Tibial nerve (tissue), 4 donors: Measurements from ENCODE around the gene PCNX2. TPM values are rescaled to one million over a fixed set of nuclear protein-coding genes. Genes with fewer than 3 reads are reported as not detected.

Experiments used
- DNase-seq, 2 donors: peaks; one replicate each; pipeline ENCODE4 v3.0.0-alpha.2; 2019; ENCODE audit warnings: low spot score in 2 of 2
- H3K27ac ChIP-seq, 4 donors: fragments of 200-600 bp; sonication (generic) in 3 of 4; one replicate each; pipeline ENCODE4 v1.5.1; 2017 to 2019; ENCODE audit warnings: mild to moderate bottlenecking in 1 of 4
- H3K27me3 ChIP-seq, 2 donors: fragments of 200-600 bp; sonication (generic) in 1 of 2; one replicate each; pipeline versions ENCODE4 v1.5.1 to v1.6.0; 2017 to 2019
- H3K36me3 ChIP-seq, 3 donors: fragments of 200-600 bp; sonication (generic); one replicate each; pipeline ENCODE4 v1.5.1; 2018 to 2019
- H3K4me1 ChIP-seq, 4 donors: fragments of 200-600 bp; sonication (generic) in 3 of 4; one replicate each; pipeline ENCODE4 v1.5.1; 2017 to 2019
- H3K4me3 ChIP-seq, 4 donors: fragments of 200-600 bp; sonication (generic) in 3 of 4; one replicate each; pipeline ENCODE4 v1.5.1; 2017 to 2019; ENCODE audit warnings: mild to moderate bottlenecking in 1 of 4, moderate library complexity in 1 of 4
- H3K9me3 ChIP-seq, 4 donors: fragments of 200-600 bp; sonication (generic) in 3 of 4; one replicate each; pipeline ENCODE4 v1.5.1; 2017 to 2019
- EP300 ChIP-seq, 2 donors: sonication (generic); formaldehyde crosslinking; IDR thresholded peaks; one replicate each; pipeline ENCODE4 v1.6.1; 2017; ENCODE audit warnings: antibody characterized with exemption in 2 of 2, mild to moderate bottlenecking in 1 of 2
- POLR2A ChIP-seq, 2 donors: fragments of 450-650 bp; IDR thresholded peaks; one replicate each; pipeline ENCODE4 v1.6.1; 2017; ENCODE audit warnings: antibody characterized with exemption in 2 of 2, mild to moderate bottlenecking in 2 of 2, moderate library complexity in 2 of 2
- WGBS, 2 donors: methylation state at CpG; one replicate each; pipeline ENCODE4 v1.1.5; 2018; 5-methylcytosine and 5-hydroxymethylcytosine counted together
- total RNA-seq, 4 donors: library from RNA; depleted of rRNA; stranded (reverse); fragments of >200 nt; gene quantifications; one replicate each; pipeline ENCODE4 v1.1.0, GENCODE V29; 2016
- TF ChIP-seq, protein P1 (sequence below), 5 experiments: fragments of 200-600 bp in 3 of 5; fragments of 450-650 bp in 2 of 5; sonication (generic) in 3 of 5; IDR thresholded peaks; one replicate each; pipeline ENCODE4 v1.5.1; 2016 to 2019; ENCODE audit warnings: antibody characterized with exemption in 5 of 5, mild to moderate bottlenecking in 3 of 5, moderate library complexity in 2 of 5

Gene PCNX2
- total RNA-seq, 4 donors from 2014 or later = 10.2 to 32.1 (median 19.2) TPM

GRCh38 chr1:232962761-232963745 lies 332.5 kb downstream of the PCNX2 start:
- Histone ChIP-seq H3K27ac (peak overlapping the region in 2 of 4 donors; percentile 21 to 46), H3K9me3 (peaks cover 0 to 8% (median 0%) of the 10 kb centered on the region in 4 donors), H3K36me3 (peaks cover 0 to 50% (median 3%) of the 10 kb centered on the region in 3 donors), H3K27me3 (no peaks in the 10 kb centered on the region), H3K4me1 (peaks cover 0 to 19% (median 5%) of the 10 kb centered on the region in 4 donors), H3K4me3 (no peak overlapping the region)
- TF ChIP-seq POLR2A (IDR thresholded peaks at IDR 0.05) (no peak), EP300 (IDR thresholded peaks at IDR 0.05) (no peak)
- TF ChIP-seq, protein P1, sequence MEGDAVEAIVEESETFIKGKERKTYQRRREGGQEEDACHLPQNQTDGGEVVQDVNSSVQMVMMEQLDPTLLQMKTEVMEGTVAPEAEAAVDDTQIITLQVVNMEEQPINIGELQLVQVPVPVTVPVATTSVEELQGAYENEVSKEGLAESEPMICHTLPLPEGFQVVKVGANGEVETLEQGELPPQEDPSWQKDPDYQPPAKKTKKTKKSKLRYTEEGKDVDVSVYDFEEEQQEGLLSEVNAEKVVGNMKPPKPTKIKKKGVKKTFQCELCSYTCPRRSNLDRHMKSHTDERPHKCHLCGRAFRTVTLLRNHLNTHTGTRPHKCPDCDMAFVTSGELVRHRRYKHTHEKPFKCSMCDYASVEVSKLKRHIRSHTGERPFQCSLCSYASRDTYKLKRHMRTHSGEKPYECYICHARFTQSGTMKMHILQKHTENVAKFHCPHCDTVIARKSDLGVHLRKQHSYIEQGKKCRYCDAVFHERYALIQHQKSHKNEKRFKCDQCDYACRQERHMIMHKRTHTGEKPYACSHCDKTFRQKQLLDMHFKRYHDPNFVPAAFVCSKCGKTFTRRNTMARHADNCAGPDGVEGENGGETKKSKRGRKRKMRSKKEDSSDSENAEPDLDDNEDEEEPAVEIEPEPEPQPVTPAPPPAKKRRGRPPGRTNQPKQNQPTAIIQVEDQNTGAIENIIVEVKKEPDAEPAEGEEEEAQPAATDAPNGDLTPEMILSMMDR (IDR thresholded peaks at IDR 0.05) = no peak
- WGBS, 2 donors = 23 to 31% methylated on average over 10 of the region's 10 CpGs
- peak in 1 of 2 donors; percentile 29 for DNase-seq

DNA sequence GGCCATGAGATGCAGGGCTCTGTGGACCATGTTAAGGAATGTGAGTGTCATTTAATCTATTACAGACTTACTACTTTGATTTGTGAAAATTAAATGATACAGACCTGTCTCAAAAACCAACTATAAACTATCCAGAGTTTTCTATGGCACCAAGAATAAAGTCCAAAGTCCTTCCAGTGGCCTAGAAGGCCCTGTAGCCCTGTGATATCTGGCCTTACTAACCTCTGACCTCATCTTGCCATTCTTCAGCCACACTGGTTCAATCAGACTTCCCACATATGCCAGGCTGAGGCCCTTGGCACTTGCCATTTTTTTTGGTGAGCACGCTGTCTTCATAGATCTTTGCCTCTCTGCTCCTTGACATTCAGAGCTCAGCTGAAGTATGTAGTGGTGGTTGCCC lies 337.5 kb downstream of the PCNX2 start:
- H3K27ac ChIP-seq = no peak overlapping the region
- H3K27me3 ChIP-seq = no peaks in the 10 kb centered on the region
- peaks cover 0 to 13% (median 2%) of the 10 kb centered on the region in 4 donors for H3K4me1 ChIP-seq
- H3K4me3 ChIP-seq = no peak overlapping the region
- no peak for DNase-seq
- H3K36me3 ChIP-seq = peaks cover 0 to 46% (median 3%) of the 10 kb centered on the region in 3 donors
- 100% methylated on average over 1 of the region's 1 CpG for WGBS, 2 donors
- peaks cover 0 to 11% (median 0%) of the 10 kb centered on the region in 4 donors for H3K9me3 ChIP-seq
- TF ChIP-seq, protein P1 (IDR thresholded peaks at IDR 0.05) = no peak
- no peak for TF ChIP-seq EP300 (IDR thresholded peaks at IDR 0.05)
- no peak for TF ChIP-seq POLR2A (IDR thresholded peaks at IDR 0.05)

GRCh38 chr1:232956081-232956480 lies 339.4 kb downstream of the PCNX2 start:
- Histone ChIP-seq H3K27me3 (no peaks in the 10 kb centered on the region), H3K4me3 (no peak overlapping the region), H3K9me3 (peaks cover 0 to 11% (median 0%) of the 10 kb centered on the region in 4 donors), H3K27ac (no peak overlapping the region), H3K36me3 (peaks cover 0 to 46% (median 3%) of the 10 kb centered on the region in 3 donors), H3K4me1 (peaks cover 0 to 21% (median 11%) of the 10 kb centered on the region in 4 donors)
- TF ChIP-seq, protein P1 (IDR thresholded peaks at IDR 0.05) = no peak
- TF ChIP-seq EP300 (IDR thresholded peaks at IDR 0.05) (no peak), POLR2A (IDR thresholded peaks at IDR 0.05) (no peak)
- DNase-seq = no peak
- 91 to 96% methylated on average over 6 of the region's 6 CpGs for WGBS, 2 donors

GRCh38 chr1:232954594-232955365 lies 340.7 kb downstream of the PCNX2 start:
- Histone ChIP-seq H3K4me3 (no peak overlapping the region), H3K27me3 (no peaks in the 10 kb centered on the region), H3K9me3 (peaks cover 0 to 11% (median 0%) of the 10 kb centered on the region in 4 donors), H3K36me3 (peaks cover 0 to 43% (median 3%) of the 10 kb centered on the region in 3 donors), H3K27ac (no peak overlapping the region), H3K4me1 (peaks cover 0 to 26% (median 11%) of the 10 kb centered on the region in 4 donors)
- WGBS, 2 donors = 85 to 89% methylated on average over 4 of the region's 4 CpGs
- no peak for DNase-seq
- TF ChIP-seq POLR2A (IDR thresholded peaks at IDR 0.05) (no peak), EP300 (IDR thresholded peaks at IDR 0.05) (no peak)
- TF ChIP-seq, protein P1 (IDR thresholded peaks at IDR 0.05) = no peak
